Liver (tissue), 9 donors: ENCODE measurements around the gene RSBN1L. TPM values are rescaled to one million over a fixed set of nuclear protein-coding genes. Genes with fewer than 3 reads are reported as not detected.

Experiments
- DNase-seq: peaks from one replicate; pipeline ENCODE4 v3.0.0-alpha.2; 2017; ENCODE audit warnings: low spot score
- H3K27ac ChIP-seq, 2 donors: one replicate each; pipeline ENCODE4 v1.7.0; 2013; ENCODE audit warnings: inconsistent platforms in 2 of 2, low read length in 2 of 2, control low read depth in 1 of 2, low read depth in 1 of 2, mild to moderate bottlenecking in 1 of 2
- H3K27me3 ChIP-seq, 4 donors: one replicate each; pipeline versions ENCODE4 v1.6.1 to v1.7.0; 2013; ENCODE audit warnings: low read length in 3 of 4, inconsistent platforms in 1 of 4, mild to moderate bottlenecking in 1 of 4, moderate library complexity in 1 of 4; ENCODE audit not compliant: control insufficient read depth in 4 of 4, insufficient read depth in 4 of 4
- H3K36me3 ChIP-seq, 4 donors: one replicate each; pipeline versions ENCODE4 v1.6.1 to v1.7.0; 2013; ENCODE audit warnings: low read length in 3 of 4, mild to moderate bottlenecking in 3 of 4, low read depth in 1 of 4, moderate library complexity in 1 of 4; ENCODE audit not compliant: control insufficient read depth in 4 of 4, insufficient read depth in 3 of 4
- H3K4me1 ChIP-seq, 4 donors: one replicate each; pipeline versions ENCODE4 v1.6.1 to v1.7.0; 2013; ENCODE audit warnings: low read length in 3 of 4, mild to moderate bottlenecking in 3 of 4, moderate library complexity in 1 of 4; ENCODE audit not compliant: control insufficient read depth in 4 of 4, insufficient read depth in 4 of 4
- H3K4me3 ChIP-seq, 3 donors: one replicate each; pipeline versions ENCODE4 v1.6.1 to v1.7.0; 2013; ENCODE audit warnings: low read length in 3 of 3, control low read depth in 1 of 3, low read depth in 1 of 3, mild to moderate bottlenecking in 1 of 3
- H3K9ac ChIP-seq, 2 donors: one replicate each; pipeline ENCODE4 v1.7.0; 2013; ENCODE audit warnings: low read length in 2 of 2, mild to moderate bottlenecking in 2 of 2, moderate library complexity in 2 of 2, control low read depth in 1 of 2, low read depth in 1 of 2
- H3K9me3 ChIP-seq, 4 donors: one replicate each; pipeline versions ENCODE4 v1.6.1 to v1.7.0; 2013; ENCODE audit warnings: low read length in 3 of 4; ENCODE audit not compliant: control insufficient read depth in 4 of 4
- ATF3 ChIP-seq: IDR thresholded peaks from 2 replicates; pipeline ENCODE4 v1.6.1; 2016; ENCODE audit warnings: antibody characterized with exemption
- CTCF ChIP-seq: fragments of 150-350 bp; IDR thresholded peaks from 2 replicates; pipeline ENCODE4 v1.5.1; 2017; ENCODE audit warnings: improper control_type of control experiment, low read depth, low read length; ENCODE audit not compliant: missing input control
- FOXA1 ChIP-seq: IDR thresholded peaks from 2 replicates; pipeline ENCODE4 v1.6.1; 2016; ENCODE audit warnings: antibody characterized with exemption
- GABPA ChIP-seq, 2 donors: IDR thresholded peaks in 1 of 2; conservative IDR thresholded peaks in 1 of 2; 2 replicates each; pipeline ENCODE4 v1.6.1; 2016; ENCODE audit warnings: antibody characterized with exemption in 2 of 2, mild to moderate bottlenecking in 1 of 2, moderate library complexity in 1 of 2
- HNF4A ChIP-seq, 2 donors: conservative IDR thresholded peaks; 2 replicates each; pipeline ENCODE4 v1.6.1; 2016; ENCODE audit warnings: antibody characterized with exemption in 2 of 2, mild to moderate bottlenecking in 2 of 2
- HNF4G ChIP-seq: IDR thresholded peaks from 2 replicates; pipeline ENCODE4 v1.6.1; 2016; ENCODE audit warnings: antibody characterized with exemption
- JUND ChIP-seq, 2 donors: IDR thresholded peaks; 2 replicates each; pipeline ENCODE4 v1.6.1; 2016; ENCODE audit warnings: antibody characterized with exemption in 2 of 2
- NR2F2 ChIP-seq: IDR thresholded peaks from 2 replicates; pipeline ENCODE4 v1.6.1; 2016; ENCODE audit warnings: antibody characterized with exemption
- RAD21 ChIP-seq, 2 donors: IDR thresholded peaks; 2 replicates each; pipeline ENCODE4 v1.6.1; 2016; ENCODE audit warnings: antibody characterized with exemption in 2 of 2, mild to moderate bottlenecking in 2 of 2
- REST ChIP-seq: IDR thresholded peaks from 2 replicates; pipeline ENCODE4 v1.6.1; 2016; ENCODE audit warnings: antibody characterized with exemption, mild to moderate bottlenecking
- RXRA ChIP-seq, 2 donors: IDR thresholded peaks; 2 replicates each; pipeline ENCODE4 v1.6.1; 2017 to 2018; ENCODE audit warnings: antibody characterized with exemption in 2 of 2, mild to moderate bottlenecking in 1 of 2
- SP1 ChIP-seq: IDR thresholded peaks from 2 replicates; pipeline ENCODE4 v1.6.1; 2018; ENCODE audit warnings: antibody characterized with exemption, mild to moderate bottlenecking
- YY1 ChIP-seq: IDR thresholded peaks from 2 replicates; pipeline ENCODE4 v1.6.1; 2016; ENCODE audit warnings: antibody characterized with exemption, mild to moderate bottlenecking
- ZBTB33 ChIP-seq: IDR thresholded peaks from 2 replicates; pipeline ENCODE4 v1.6.1; 2016; ENCODE audit warnings: antibody characterized with exemption
- WGBS: extraction: QIAGEN DNeasy Blood & Tissue Kit; methylation state at CpG from one replicate; pipeline ENCODE4 v1.1.7; 2013; 5-methylcytosine and 5-hydroxymethylcytosine counted together
- polyA plus RNA-seq, 2 donors: library from polyadenylated mRNA; stranded (reverse) in 1 of 2; unstranded in 1 of 2; fragments of 200-250 nt in 1 of 2; fragments of >200 nt in 1 of 2; fragmentation: Nextera tagmentation in 1 of 2; extraction: Ambion mirVana in 1 of 2; gene quantifications; one replicate each; pipeline versions ENCODE4 v1.2.1 to v1.2.3, GENCODE V29; 2013 to 2015
- total RNA-seq, 2 donors: library from RNA; depleted of rRNA; stranded (reverse); fragments of >200 nt; gene quantifications; one replicate each; pipeline ENCODE4 v1.2.3, GENCODE V29; 2014
- donor health status: healthy.
- donor health status: healthy.
- donor health status: healthy.
- donor health status: healthy.
- donor health status: healthy.

The RSBN1L gene
- total and polyA plus RNA-seq, 4 donors = 3.3 to 23.4 (median 7.9) TPM

- H3K27me3 ChIP-seq = no peaks in the 10 kb centered on the region
- 42% methylated on average over 10 of the region's 10 CpGs for WGBS
- H3K36me3 ChIP-seq = no peaks in the 10 kb centered on the region
- H3K4me3 ChIP-seq = peak overlapping the region in 1 of 3 donors; percentile 28
- DNase-seq = no peak
- H3K27ac ChIP-seq = peak overlapping the region; percentile 82
- no peaks in the 10 kb centered on the region for H3K9me3 ChIP-seq
- H3K9ac ChIP-seq = peak overlapping the region; percentile 61 to 94
- H3K4me1 ChIP-seq = peaks cover 2 to 27% (median 19%) of the 10 kb centered on the region in 4 donors
- no peak for TF ChIP-seq NR2F2
- peak; percentile 57 for TF ChIP-seq YY1
- peak; percentile 36 for TF ChIP-seq REST
- no peak for TF ChIP-seq ATF3
- peak in 1 of 2 donors; percentile 16 for TF ChIP-seq RAD21 (IDR thresholded peaks at IDR 0.05)
- TF ChIP-seq RXRA (IDR thresholded peaks at IDR 0.05) = peak in 1 of 2 donors; percentile 7
- peak; percentile 29 for TF ChIP-seq SP1
- peak; percentile 13 for TF ChIP-seq ZBTB33
Measured at GRCh38 chr7:77760809-77761453, 64.7 kb downstream of the RSBN1L start.

- H3K9me3 ChIP-seq = no peaks in the 10 kb centered on the region
- no peaks in the 10 kb centered on the region for H3K36me3 ChIP-seq
- H3K27me3 ChIP-seq = no peaks in the 10 kb centered on the region
- no peak overlapping the region for H3K27ac ChIP-seq
- H3K4me1 ChIP-seq = peaks cover 5 to 33% (median 24%) of the 10 kb centered on the region in 4 donors
- no peak for DNase-seq
- H3K9ac ChIP-seq = no peak overlapping the region
- TF ChIP-seq YY1 (no peak), GABPA (IDR thresholded peaks at IDR 0.05 in 1 of 2, conservative IDR thresholded peaks at IDR 0.05 in 1 of 2) (no peak), HNF4A (conservative IDR thresholded peaks at IDR 0.05) (no peak), HNF4G (no peak), FOXA1 (no peak), JUND (IDR thresholded peaks at IDR 0.05) (no peak), CTCF (no peak), NR2F2 (no peak), REST (no peak)
- H3K4me3 ChIP-seq = no peak overlapping the region
- 76% methylated on average over 3 of the region's 3 CpGs for WGBS
Measured at GRCh38 chr7:77765481-77765880, 69.2 kb downstream of the RSBN1L start.
